ENCODE measurements around the gene SPEF1.

The SPEF1 gene

GRCh38 chr20:3749689-3750531 lies 31.3 kb downstream of the SPEF1 start:
- H3K27ac ChIP-seq = no peak overlapping the region
- TF ChIP-seq CTCF (conservative IDR thresholded peaks at IDR 0.05) (peak; percentile 78), ZFX (IDR thresholded peaks at IDR 0.05) (no peak)

GRCh38 chr20:3749087-3749688 lies 32.1 kb downstream of the SPEF1 start:
- no peak for TF ChIP-seq CTCF (conservative IDR thresholded peaks at IDR 0.05)
- TF ChIP-seq ZFX (IDR thresholded peaks at IDR 0.05) = no peak
- H3K27ac ChIP-seq = no peak overlapping the region

- TF ChIP-seq CTCF (conservative IDR thresholded peaks at IDR 0.05) = no peak
- no peak overlapping the region for H3K27ac ChIP-seq
Observed at GRCh38 chr20:3748073-3748472, 33.2 kb downstream of the SPEF1 start.

GRCh38 chr20:3747471-3747870 lies 33.8 kb downstream of the SPEF1 start:
- H3K27ac ChIP-seq = no peak overlapping the region
- TF ChIP-seq CTCF (conservative IDR thresholded peaks at IDR 0.05) (no peak), ZFX (IDR thresholded peaks at IDR 0.05) (no peak)

- no peak for TF ChIP-seq ZFX (IDR thresholded peaks at IDR 0.05)
- no peak for TF ChIP-seq CTCF (conservative IDR thresholded peaks at IDR 0.05)
- H3K27ac ChIP-seq = no peak overlapping the region
Observed at GRCh38 chr20:3745686-3746173, 35.5 kb downstream of the SPEF1 start.

GRCh38 chr20:3744806-3745685 lies 36.2 kb downstream of the SPEF1 start:
- H3K27ac ChIP-seq = no peak overlapping the region
- no peak for TF ChIP-seq ZFX (IDR thresholded peaks at IDR 0.05)

- H3K27ac ChIP-seq = no peak overlapping the region
- TF ChIP-seq CTCF (conservative IDR thresholded peaks at IDR 0.05) = no peak
- TF ChIP-seq ZFX (IDR thresholded peaks at IDR 0.05) = no peak
Observed at GRCh38 chr20:3744037-3744436, 37.2 kb downstream of the SPEF1 start.
